Mesenchymal stem cell (in vitro differentiated cells and primary cell): ENCODE data around the gene ZFX.
"Not testable (repeated sequence)": the region's sequence is repeated elsewhere in the genome, so short reads cannot be mapped to it uniquely, and the experiment has no call there.

Experiments
- DNase-seq: peaks from one replicate; pipeline ENCODE4 v3.0.0-alpha.2; 2013
- H2AFZ ChIP-seq: one replicate; pipeline ENCODE4 v1.6.1; 2013; ENCODE audit warnings: low read depth, mild to moderate bottlenecking, control low read depth, inconsistent platforms, low read length, moderate library complexity
- H2AK5ac ChIP-seq: 2 replicates; pipeline ENCODE4 v1.6.1; 2013; ENCODE audit warnings: low read length, moderate library complexity, mild to moderate bottlenecking, inconsistent platforms; ENCODE audit not compliant: severe bottlenecking
- H2BK120ac ChIP-seq: one replicate; pipeline ENCODE4 v1.6.1; 2013; ENCODE audit warnings: low read depth, mild to moderate bottlenecking, inconsistent platforms, low read length, moderate library complexity
- H2BK12ac ChIP-seq, 2 experiments: one replicate each; pipeline ENCODE4 v1.6.1; 2013; ENCODE audit warnings: inconsistent platforms in 2 of 2, low read length in 2 of 2, mild to moderate bottlenecking in 2 of 2, moderate library complexity in 2 of 2, control low read depth in 1 of 2
- H2BK15ac ChIP-seq: one replicate; pipeline ENCODE4 v1.6.1; 2013; ENCODE audit warnings: mild to moderate bottlenecking, low read depth, inconsistent platforms; ENCODE audit not compliant: poor library complexity, severe bottlenecking
- H2BK5ac ChIP-seq: 2 replicates; pipeline ENCODE4 v1.6.1; 2013; ENCODE audit warnings: low read depth, mild to moderate bottlenecking, low read length, control low read depth, inconsistent platforms; ENCODE audit not compliant: poor library complexity, severe bottlenecking
- H3K14ac ChIP-seq, 2 experiments: one replicate each; pipeline ENCODE4 v1.6.1; 2013; ENCODE audit warnings: inconsistent platforms in 2 of 2, low read length in 2 of 2, control low read depth in 1 of 2, mild to moderate bottlenecking in 1 of 2, moderate library complexity in 1 of 2
- H3K18ac ChIP-seq, 2 experiments: one replicate each; pipeline ENCODE4 v1.6.1; 2013; ENCODE audit warnings: inconsistent platforms in 2 of 2, low read length in 2 of 2, control low read depth in 1 of 2, low read depth in 1 of 2, mild to moderate bottlenecking in 1 of 2
- H3K23ac ChIP-seq, 2 experiments: one replicate each; pipeline ENCODE4 v1.6.1; 2013; ENCODE audit warnings: inconsistent platforms in 2 of 2, low read length in 2 of 2, mild to moderate bottlenecking in 2 of 2, moderate library complexity in 2 of 2, control low read depth in 1 of 2
- H3K27ac ChIP-seq: 2 replicates; pipeline ENCODE4 v1.5.1; 2013; ENCODE audit warnings: mild to moderate bottlenecking, moderate library complexity, low read length, control low read depth, inconsistent platforms; ENCODE audit not compliant: poor library complexity, severe bottlenecking
- H3K27me3 ChIP-seq, 2 experiments: 2 replicates each; pipeline versions ENCODE4 v1.6.1 to v1.7.0; 2013; ENCODE audit warnings: low read length in 2 of 2, mild to moderate bottlenecking in 2 of 2, moderate library complexity in 2 of 2, control low read depth in 1 of 2, inconsistent platforms in 1 of 2; ENCODE audit not compliant: control insufficient read depth in 1 of 2, insufficient read depth in 1 of 2
- H3K36me3 ChIP-seq, 2 experiments: 2 replicates each; pipeline versions ENCODE4 v1.6.1 to v1.7.0; 2013; ENCODE audit warnings: low read length in 2 of 2, control low read depth in 1 of 2, inconsistent platforms in 1 of 2, low read depth in 1 of 2, mild to moderate bottlenecking in 1 of 2; ENCODE audit not compliant: insufficient read depth in 2 of 2, control insufficient read depth in 1 of 2
- H3K4ac ChIP-seq, 2 experiments: one replicate each; pipeline ENCODE4 v1.6.1; 2013; ENCODE audit warnings: inconsistent platforms in 2 of 2, low read length in 2 of 2, mild to moderate bottlenecking in 2 of 2, moderate library complexity in 2 of 2, control low read depth in 1 of 2, low read depth in 1 of 2
- H3K4me1 ChIP-seq: 2 replicates; pipeline ENCODE4 v1.6.1; 2013; ENCODE audit warnings: low read depth, low read length, control low read depth; ENCODE audit not compliant: control insufficient read depth, insufficient read depth
- H3K4me2 ChIP-seq: 2 replicates; pipeline ENCODE4 v1.6.1; 2013; ENCODE audit warnings: low read length, mild to moderate bottlenecking, inconsistent platforms; ENCODE audit not compliant: poor library complexity, severe bottlenecking
- H3K4me3 ChIP-seq, 2 experiments: 2 replicates each; pipeline versions ENCODE4 v1.5.1 to v1.7.0; 2013; ENCODE audit warnings: low read length in 2 of 2, mild to moderate bottlenecking in 2 of 2, control low read depth in 1 of 2, low read depth in 1 of 2; ENCODE audit not compliant: insufficient read depth in 1 of 2
- H3K79me1 ChIP-seq: replicated peaks from 2 replicates; pipeline ENCODE4 v1.6.1; 2013; ENCODE audit warnings: mild to moderate bottlenecking, control low read depth, low read length, inconsistent platforms; ENCODE audit not compliant: poor library complexity, severe bottlenecking
- H3K9ac ChIP-seq: 2 replicates; pipeline ENCODE4 v1.7.0; 2013; ENCODE audit warnings: mild to moderate bottlenecking, low read length, moderate library complexity
- H3K9me3 ChIP-seq: 2 replicates; pipeline ENCODE4 v1.7.0; 2013; ENCODE audit warnings: mild to moderate bottlenecking, low read length; ENCODE audit not compliant: control insufficient read depth
- H4K8ac ChIP-seq: one replicate; pipeline ENCODE4 v1.6.1; 2013; ENCODE audit warnings: inconsistent platforms, mild to moderate bottlenecking, low read length, moderate library complexity
- H4K91ac ChIP-seq: one replicate; pipeline ENCODE4 v1.6.1; 2013; ENCODE audit warnings: mild to moderate bottlenecking, low read length, inconsistent platforms
- WGBS: methylation state at CpG from one replicate; pipeline ENCODE4 v1.1.7; 2013; ENCODE audit warnings: mixed read lengths; 5-methylcytosine and 5-hydroxymethylcytosine counted together

The ZFX gene

GRCh38 chrX:24155747-24156146 lies 6.2 kb downstream of the ZFX start:
- not testable (repeated sequence) for H2BK5ac ChIP-seq, H2BK120ac ChIP-seq, H3K23ac ChIP-seq, H2AK5ac ChIP-seq, DNase-seq, H3K9me3 ChIP-seq, H3K4ac ChIP-seq, H3K14ac ChIP-seq, H3K18ac ChIP-seq, H4K8ac ChIP-seq, H3K27me3 ChIP-seq, H2BK12ac ChIP-seq, H3K4me2 ChIP-seq, H3K9ac ChIP-seq, H3K4me3 ChIP-seq, H3K79me1 ChIP-seq, H2BK15ac ChIP-seq, H3K4me1 ChIP-seq, H3K36me3 ChIP-seq, H3K27ac ChIP-seq, H4K91ac ChIP-seq, H2AFZ ChIP-seq
- 97% methylated on average over 7 of the region's 7 CpGs for WGBS

GRCh38 chrX:24156177-24156576 lies 6.6 kb downstream of the ZFX start:
- DNase-seq, result no peak
- H3K4me1 ChIP-seq, result peaks cover 2% of the 10 kb centered on the region
- H3K4me2 ChIP-seq, result no peak overlapping the region
- no peak overlapping the region for H3K14ac ChIP-seq
- no peak overlapping the region for H3K4ac ChIP-seq
- H4K91ac ChIP-seq, result no peak overlapping the region
- H2AFZ ChIP-seq, result no peak overlapping the region
- no peak overlapping the region for H3K18ac ChIP-seq
- no peak overlapping the region for H2BK12ac ChIP-seq
- no peak overlapping the region for H2BK120ac ChIP-seq
- H3K27ac ChIP-seq, result no peak overlapping the region
- H3K36me3 ChIP-seq, result peaks cover 0 to 7% of the 10 kb centered on the region in 2 experiments
- H4K8ac ChIP-seq, result no peak overlapping the region
- H3K4me3 ChIP-seq, result no peak overlapping the region
- no peak overlapping the region for H3K9ac ChIP-seq
- H3K9me3 ChIP-seq, result no peaks in the 10 kb centered on the region
- no peak overlapping the region for H2BK15ac ChIP-seq
- no peaks in the 10 kb centered on the region for H3K79me1 ChIP-seq
- no CpG with 5 or more reads among the region's 4 CpGs for WGBS
- no peak overlapping the region for H3K23ac ChIP-seq
- H3K27me3 ChIP-seq, result no peaks in the 10 kb centered on the region
- no peak overlapping the region for H2AK5ac ChIP-seq
- no peak overlapping the region for H2BK5ac ChIP-seq

- no peak overlapping the region for H2AK5ac ChIP-seq
- H2BK120ac ChIP-seq, result no peak overlapping the region
- H2BK12ac ChIP-seq, result no peak overlapping the region
- no peak overlapping the region for H3K18ac ChIP-seq
- H3K14ac ChIP-seq, result no peak overlapping the region
- no peaks in the 10 kb centered on the region for H3K9me3 ChIP-seq
- H3K27ac ChIP-seq, result no peak overlapping the region
- H2AFZ ChIP-seq, result no peak overlapping the region
- DNase-seq, result no peak
- no peaks in the 10 kb centered on the region for H3K4me1 ChIP-seq
- H4K8ac ChIP-seq, result no peak overlapping the region
- peaks cover 0 to 13% of the 10 kb centered on the region in 2 experiments for H3K36me3 ChIP-seq
- no peak overlapping the region for H3K4me3 ChIP-seq
- H4K91ac ChIP-seq, result no peak overlapping the region
- H2BK15ac ChIP-seq, result no peak overlapping the region
- H2BK5ac ChIP-seq, result no peak overlapping the region
- H3K27me3 ChIP-seq, result no peaks in the 10 kb centered on the region
- H3K4me2 ChIP-seq, result no peak overlapping the region
- H3K9ac ChIP-seq, result no peak overlapping the region
- no peaks in the 10 kb centered on the region for H3K79me1 ChIP-seq
- no peak overlapping the region for H3K23ac ChIP-seq
- H3K4ac ChIP-seq, result no peak overlapping the region
- whole genome bisulfite sequencing, result 98% methylated on average over 3 of the region's 4 CpGs
Measured at GRCh38 chrX:24158881-24159280, 9.4 kb downstream of the ZFX start.

GRCh38 chrX:24166078-24166477 lies 16.5 kb downstream of the ZFX start:
- Histone ChIP-seq H2BK120ac (no peak overlapping the region), H3K4ac (no peak overlapping the region), H3K4me3 (no peak overlapping the region), H2BK5ac (no peak overlapping the region), H3K14ac (no peak overlapping the region), H4K8ac (no peak overlapping the region), H2AFZ (no peak overlapping the region), H3K9ac (no peak overlapping the region), H3K4me1 (no peaks in the 10 kb centered on the region), H3K27me3 (no peaks in the 10 kb centered on the region), H3K27ac (no peak overlapping the region), H3K9me3 (no peaks in the 10 kb centered on the region), H3K79me1 (no peaks in the 10 kb centered on the region), H3K4me2 (no peak overlapping the region), H2AK5ac (no peak overlapping the region), H3K23ac (no peak overlapping the region), H4K91ac (no peak overlapping the region), H2BK15ac (no peak overlapping the region), H2BK12ac (no peak overlapping the region), H3K18ac (no peak overlapping the region), H3K36me3 (peaks cover 0 to 27% of the 10 kb centered on the region in 2 experiments)
- DNase-seq, result no peak
- WGBS, result no CpG with 5 or more reads among the region's 2 CpGs
